H1 (cell line): ENCODE data around the gene ARPIN. TPM values are rescaled to one million over a fixed set of nuclear protein-coding genes. Genes with fewer than 3 reads are reported as not detected.

Experiments used
- CTCF ChIA-PET: fragments of 300-600 bp; sonication (Branson Sonifier 250); formaldehyde crosslinking; loops from one replicate; lab custom pipeline; 2021; ENCODE audit not compliant: partially characterized antibody; lab: Charles Lee
- POLR2A ChIA-PET: fragments of 300-600 bp; sonication (Branson Sonifier 250); formaldehyde crosslinking; loops from one replicate; lab custom pipeline; 2021; ENCODE audit warnings: inconsistent platforms; ENCODE audit not compliant: partially characterized antibody; lab: Charles Lee
- DNase-seq, 2 experiments: peaks; one replicate each; pipeline versions ENCODE4 v3.0.0 to v3.0.0-alpha.2; 2010 to 2022; ENCODE audit warnings: low spot score in 2 of 2, low read depth in 1 of 2, mixed read lengths in 1 of 2
- FAIRE-seq: peaks from 2 replicates; lab custom pipeline; 2011; peaks lifted over from hg19 to GRCh38; lab: Jason Lieb, UNC
- H2AFZ ChIP-seq: 2 replicates; pipeline ENCODE4 v1.8.1; 2012; ENCODE audit warnings: low read length, inconsistent platforms
- H2AK5ac ChIP-seq: 2 replicates; pipeline ENCODE4 v1.6.1; 2013; ENCODE audit warnings: low read depth, low read length
- H2BK120ac ChIP-seq: replicated peaks from 2 replicates; pipeline ENCODE3; 2013; ENCODE audit warnings: low read depth, low read length, inconsistent platforms
- H2BK12ac ChIP-seq: 2 replicates; pipeline ENCODE4 v1.6.1; 2013; ENCODE audit warnings: low read depth, low read length
- H2BK15ac ChIP-seq: 2 replicates; pipeline ENCODE4 v1.6.1; 2013; ENCODE audit warnings: low read length
- H2BK20ac ChIP-seq: 2 replicates; pipeline ENCODE4 v1.6.1; 2013; ENCODE audit warnings: low read length
- H2BK5ac ChIP-seq: 2 replicates; pipeline ENCODE4 v1.6.1; 2013; ENCODE audit warnings: low read depth, low read length
- H3K14ac ChIP-seq: 2 replicates; pipeline ENCODE4 v1.6.1; 2013; ENCODE audit warnings: inconsistent platforms; ENCODE audit not compliant: insufficient read length
- H3K18ac ChIP-seq: 2 replicates; pipeline ENCODE4 v1.6.1; 2013; ENCODE audit warnings: low read length; ENCODE audit errors: extremely low read depth
- H3K23ac ChIP-seq: 2 replicates; pipeline ENCODE4 v1.6.1; 2013; ENCODE audit warnings: inconsistent platforms; ENCODE audit not compliant: insufficient read length
- H3K23me2 ChIP-seq: 2 replicates; pipeline ENCODE4 v1.6.1; 2013; ENCODE audit warnings: low read depth, low read length
- H3K27ac ChIP-seq: 2 replicates; pipeline ENCODE4 v1.6.1; 2011; ENCODE audit warnings: low read depth, low read length, inconsistent platforms
- H3K27me3 ChIP-seq, 4 experiments: replicated peaks in 1 of 4; 1 replicate in 1 of 4; 2 replicates in 3 of 4; pipeline versions ENCODE4 v1.6.1 to v1.8.1; 2011 to 2013; ENCODE audit warnings: low read length in 3 of 4, mild to moderate bottlenecking in 3 of 4, inconsistent platforms in 2 of 4, mixed read lengths in 2 of 4, moderate library complexity in 1 of 4; ENCODE audit not compliant: control insufficient read depth in 3 of 4, insufficient read depth in 3 of 4; ENCODE audit errors: extremely low read depth in 1 of 4
- H3K36me3 ChIP-seq, 4 experiments: 2 replicates each; pipeline versions ENCODE4 v1.6.1 to v1.8.1; 2011 to 2013; ENCODE audit warnings: mild to moderate bottlenecking in 4 of 4, low read length in 3 of 4, moderate library complexity in 2 of 4, control low read depth in 1 of 4, inconsistent platforms in 1 of 4; ENCODE audit not compliant: insufficient read depth in 4 of 4, control insufficient read depth in 2 of 4
- H3K4ac ChIP-seq: replicated peaks from 2 replicates; pipeline ENCODE3; 2013; ENCODE audit warnings: low read length, low read depth, mixed read lengths, inconsistent platforms; ENCODE audit not compliant: insufficient read length
- H3K4me1 ChIP-seq, 4 experiments: replicated peaks in 1 of 4; 1 replicate in 1 of 4; 2 replicates in 3 of 4; pipeline versions ENCODE4 v1.6.1 to v1.8.1; 2011 to 2013; ENCODE audit warnings: low read length in 3 of 4, inconsistent platforms in 2 of 4, mixed read lengths in 1 of 4; ENCODE audit not compliant: insufficient read depth in 4 of 4, control insufficient read depth in 3 of 4
- H3K4me2 ChIP-seq, 2 experiments: 2 replicates each; pipeline versions ENCODE4 v1.6.1 to v1.8.1; 2011 to 2013; ENCODE audit warnings: low read depth in 2 of 2, low read length in 2 of 2, control low read depth in 1 of 2, inconsistent platforms in 1 of 2, mild to moderate bottlenecking in 1 of 2; ENCODE audit not compliant: insufficient read depth in 1 of 2
- H3K4me3 ChIP-seq, 4 experiments: fragments of 200-600, 300-600 bp in 1 of 4; sonication (generic), shearing (Covaris generic), sonication (Bioruptor Twin) in 1 of 4; 2 replicates each; pipeline versions ENCODE4 v1.5.1 to v1.8.1; 2011 to 2016; ENCODE audit warnings: low read length in 4 of 4, low read depth in 3 of 4, control low read depth in 2 of 4, inconsistent platforms in 2 of 4, mild to moderate bottlenecking in 2 of 4, mixed read lengths in 1 of 4, moderate library complexity in 1 of 4; ENCODE audit not compliant: insufficient read depth in 2 of 4; ENCODE audit errors: extremely low read depth in 1 of 4
- H3K56ac ChIP-seq: replicated peaks from 2 replicates; pipeline ENCODE3; 2013; ENCODE audit warnings: low read depth, mild to moderate bottlenecking, mixed read lengths, low read length, inconsistent platforms; ENCODE audit not compliant: insufficient read length
- H3K79me1 ChIP-seq: 2 replicates; pipeline ENCODE4 v1.6.1; 2013; ENCODE audit warnings: low read depth, low read length, control low read depth
- H3K79me2 ChIP-seq, 2 experiments: 2 replicates each; pipeline versions ENCODE4 v1.6.1 to v1.8.1; 2012 to 2013; ENCODE audit warnings: low read length in 2 of 2, mild to moderate bottlenecking in 2 of 2, inconsistent platforms in 1 of 2; ENCODE audit not compliant: insufficient read depth in 2 of 2, control insufficient read depth in 1 of 2
- H3K9ac ChIP-seq, 4 experiments: replicated peaks in 1 of 4; 1 replicate in 1 of 4; 2 replicates in 3 of 4; pipeline versions ENCODE4 v1.6.1 to v1.8.1; 2011 to 2013; ENCODE audit warnings: low read depth in 3 of 4, low read length in 3 of 4, control low read depth in 2 of 4, mild to moderate bottlenecking in 2 of 4, moderate library complexity in 2 of 4, inconsistent platforms in 1 of 4; ENCODE audit errors: extremely low read depth in 1 of 4
- H3K9me3 ChIP-seq, 2 experiments: 2 replicates each; pipeline versions ENCODE4 v1.6.1 to v1.8.1; 2012 to 2013; ENCODE audit warnings: mild to moderate bottlenecking in 2 of 2, moderate library complexity in 2 of 2, control low read depth in 1 of 2, inconsistent platforms in 1 of 2, low read depth in 1 of 2, low read length in 1 of 2, mixed read lengths in 1 of 2; ENCODE audit not compliant: insufficient read depth in 2 of 2
- H4K20me1 ChIP-seq, 2 experiments: replicated peaks in 1 of 2; 2 replicates each; pipeline versions ENCODE3 to v1.8.1; 2011 to 2013; ENCODE audit warnings: inconsistent platforms in 2 of 2, low read length in 2 of 2, mild to moderate bottlenecking in 1 of 2; ENCODE audit not compliant: insufficient read depth in 2 of 2, control insufficient read depth in 1 of 2
- H4K5ac ChIP-seq: 2 replicates; pipeline ENCODE4 v1.6.1; 2013; ENCODE audit warnings: low read length, low read depth, mixed read lengths, inconsistent platforms; ENCODE audit not compliant: insufficient read length
- H4K8ac ChIP-seq: 2 replicates; pipeline ENCODE4 v1.8.0; 2013; ENCODE audit warnings: mild to moderate bottlenecking, moderate library complexity, low read length, inconsistent platforms; ENCODE audit not compliant: insufficient read depth; ENCODE audit errors: extremely low read depth
- H4K91ac ChIP-seq: replicated peaks from 2 replicates; pipeline ENCODE3; 2013; ENCODE audit warnings: low read length, mixed read lengths, inconsistent platforms; ENCODE audit not compliant: insufficient read length
- ATF3 ChIP-seq: IDR thresholded peaks from 2 replicates; pipeline ENCODE4 v1.6.1; 2011; ENCODE audit warnings: low read depth, mild to moderate bottlenecking, low read length; ENCODE audit not compliant: insufficient read depth
- RNF2 ChIP-seq: fragments of 200-900, 300-1000 bp; sonication (generic); IDR thresholded peaks from 2 replicates; pipeline ENCODE4 v1.7.1; 2016; ENCODE audit warnings: borderline replicate concordance, low read depth, mild to moderate bottlenecking, antibody characterized with exemption, low read length; ENCODE audit not compliant: poor library complexity, severe bottlenecking; ENCODE audit errors: missing control alignments
- SP1 ChIP-seq: IDR thresholded peaks from 2 replicates; pipeline ENCODE4 v1.6.1; 2011; ENCODE audit warnings: low read depth, low read length
- SRF ChIP-seq: IDR thresholded peaks from 2 replicates; pipeline ENCODE4 v1.6.1; 2011; ENCODE audit warnings: mild to moderate bottlenecking, low read depth, low read length, moderate library complexity
- TEAD4 ChIP-seq: IDR thresholded peaks from 2 replicates; pipeline ENCODE4 v1.6.1; 2012; ENCODE audit warnings: low read depth, low read length, inconsistent platforms, mixed read lengths
- WGBS, 2 experiments: shearing (Covaris generic) in 1 of 2; methylation state at CpG; one replicate each; pipeline versions ENCODE4 v1.1.6 to v1.1.7; 2013 to 2015; ENCODE audit warnings: low lambda C conversion rate in 2 of 2, mixed read lengths in 2 of 2, inconsistent platforms in 1 of 2, low coverage in 1 of 2, missing lambda C conversion rate in 1 of 2; ENCODE audit not compliant: insufficient replicate concordance in 2 of 2, insufficient coverage in 1 of 2, insufficient read length in 1 of 2; ENCODE audit errors: extremely low coverage in 1 of 2, missing lambda C conversion rate in 1 of 2; 5-methylcytosine and 5-hydroxymethylcytosine counted together
- polyA plus RNA-seq, 7 experiments: library from polyadenylated mRNA; depleted of rRNA in 3 of 7; stranded (reverse) in 5 of 7; unstranded in 2 of 7; fragments of >200 nt in 5 of 7; fragments of 200-250 nt in 2 of 7; gene quantifications; 1 replicate in 5 of 7; 2 replicates in 1 of 7; 4 replicates in 1 of 7; pipeline versions ENCODE4 v1.2.1 to v1.2.3, GENCODE V29; 2011 to 2013; ENCODE audit warnings: missing spikeins in 2 of 7, mixed read lengths in 2 of 7
- total RNA-seq: library from RNA; stranded (reverse); fragmentation: NEBNext Ultra II Directional; extraction: Animal tissue kit (Norgen Biotek cat#: 25700); gene quantifications from 2 replicates; pipeline ENCODE4 v1.2.1, GENCODE V29; 2021

ARPIN gene
- total and polyA plus RNA-seq, 2 of the 8 experiments (the other 6 are each of a cell fraction or from before 2014, with no cell fraction given): 3.1 to 3.9 TPM

GRCh38 chr15:89870688-89871288, 42.0 kb downstream of the ARPIN start:
- Histone ChIP-seq H3K79me2 (no peaks in the 10 kb centered on the region), H3K23me2 (no peaks in the 10 kb centered on the region), H3K18ac (no peak overlapping the region), H4K5ac (no peak overlapping the region), H3K9me3 (peaks cover 0 to 7% of the 10 kb centered on the region in 2 experiments; a peak in 2 of 4 replicates), H3K23ac (no peak overlapping the region), H3K4ac (no peak overlapping the region), H2BK15ac (no peak overlapping the region), H3K36me3 (peaks cover 0 to 22% (median 11%) of the 10 kb centered on the region in 4 experiments; a peak in 5 of 8 replicates), H3K4me2 (no peak overlapping the region), H2BK5ac (no peak overlapping the region), H4K8ac (no peak overlapping the region), H3K14ac (no peak overlapping the region), H4K20me1 (no peaks in the 10 kb centered on the region), H3K27me3 (no peaks in the 10 kb centered on the region), H3K56ac (no peak overlapping the region), H2BK20ac (no peak overlapping the region), H2AK5ac (no peak overlapping the region), H2BK12ac (no peak overlapping the region), H4K91ac (no peak overlapping the region), H2BK120ac (no peak overlapping the region), H3K4me1 (no peaks in the 10 kb centered on the region), H3K4me3 (no peak overlapping the region), H2AFZ (no peak overlapping the region), H3K27ac (no peak overlapping the region), H3K9ac (no peak overlapping the region), H3K79me1 (no peaks in the 10 kb centered on the region)
- POLR2A ChIA-PET: no interaction called here
- no peak for DNase-seq
- CTCF ChIA-PET: interaction anchor here (2.7 kb wide), 1 partner anchor 110 kb away, joined by 15 read pairs; no protein-coding TSS in a partner anchor
- 89% methylated on average over 4 of the region's 4 CpGs; no CpG with 5 or more reads in 1 of the 2 experiments for WGBS, 2 experiments
- FAIRE-seq: no peak
- no peak for TF ChIP-seq ATF3
- TF ChIP-seq TEAD4: no peak
- TF ChIP-seq RNF2: no peak
- TF ChIP-seq SP1: no peak
- no peak for TF ChIP-seq SRF
